HFF-Myc (cell line): ENCODE data around the gene MCIDAS.

Source experiments
- DNase-seq: peaks from one replicate; pipeline ENCODE4 v3.0.0-alpha.2; 2011; ENCODE audit warnings: low read depth; ENCODE audit errors: extremely low read depth
- H3K4me3 ChIP-seq: replicated peaks from 2 replicates; pipeline ENCODE4 v1.5.1; 2011; ENCODE audit warnings: low read depth, mild to moderate bottlenecking, control low read depth, low read length
- TF ChIP-seq, protein P1 (sequence below): IDR thresholded peaks from 2 replicates; pipeline ENCODE4 v1.5.1; 2012; ENCODE audit warnings: mild to moderate bottlenecking, low read depth, low read length, control low read depth; ENCODE audit errors: missing control alignments

MCIDAS gene

DNA sequence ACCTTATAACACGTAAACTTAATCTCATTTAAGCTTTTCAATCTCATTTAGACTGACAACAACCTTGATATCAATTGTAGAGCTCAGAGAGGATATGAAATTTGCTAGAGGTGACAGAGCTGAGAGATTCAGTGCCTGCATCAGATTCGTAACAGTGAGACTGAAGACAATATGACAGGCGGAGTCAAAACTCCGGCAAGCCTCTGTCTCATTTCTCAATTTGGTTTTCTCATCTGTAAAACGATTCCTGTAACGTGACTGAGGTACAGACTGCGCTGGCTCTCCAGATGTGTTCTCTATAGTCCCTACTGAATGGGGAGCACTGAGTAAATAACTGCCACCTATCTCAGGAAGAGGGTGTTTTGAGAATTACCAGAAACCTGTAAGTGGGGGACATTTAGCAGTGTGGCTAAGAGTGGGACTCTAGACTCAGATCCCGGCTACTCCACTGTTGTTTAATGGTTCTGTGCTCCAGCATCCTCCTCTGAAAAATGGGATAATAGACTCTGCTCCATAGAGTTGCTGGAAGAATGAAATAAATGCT is 3.0 kb upstream of the MCIDAS start:
- TF ChIP-seq, protein P1, sequence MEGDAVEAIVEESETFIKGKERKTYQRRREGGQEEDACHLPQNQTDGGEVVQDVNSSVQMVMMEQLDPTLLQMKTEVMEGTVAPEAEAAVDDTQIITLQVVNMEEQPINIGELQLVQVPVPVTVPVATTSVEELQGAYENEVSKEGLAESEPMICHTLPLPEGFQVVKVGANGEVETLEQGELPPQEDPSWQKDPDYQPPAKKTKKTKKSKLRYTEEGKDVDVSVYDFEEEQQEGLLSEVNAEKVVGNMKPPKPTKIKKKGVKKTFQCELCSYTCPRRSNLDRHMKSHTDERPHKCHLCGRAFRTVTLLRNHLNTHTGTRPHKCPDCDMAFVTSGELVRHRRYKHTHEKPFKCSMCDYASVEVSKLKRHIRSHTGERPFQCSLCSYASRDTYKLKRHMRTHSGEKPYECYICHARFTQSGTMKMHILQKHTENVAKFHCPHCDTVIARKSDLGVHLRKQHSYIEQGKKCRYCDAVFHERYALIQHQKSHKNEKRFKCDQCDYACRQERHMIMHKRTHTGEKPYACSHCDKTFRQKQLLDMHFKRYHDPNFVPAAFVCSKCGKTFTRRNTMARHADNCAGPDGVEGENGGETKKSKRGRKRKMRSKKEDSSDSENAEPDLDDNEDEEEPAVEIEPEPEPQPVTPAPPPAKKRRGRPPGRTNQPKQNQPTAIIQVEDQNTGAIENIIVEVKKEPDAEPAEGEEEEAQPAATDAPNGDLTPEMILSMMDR = no peak

DNA sequence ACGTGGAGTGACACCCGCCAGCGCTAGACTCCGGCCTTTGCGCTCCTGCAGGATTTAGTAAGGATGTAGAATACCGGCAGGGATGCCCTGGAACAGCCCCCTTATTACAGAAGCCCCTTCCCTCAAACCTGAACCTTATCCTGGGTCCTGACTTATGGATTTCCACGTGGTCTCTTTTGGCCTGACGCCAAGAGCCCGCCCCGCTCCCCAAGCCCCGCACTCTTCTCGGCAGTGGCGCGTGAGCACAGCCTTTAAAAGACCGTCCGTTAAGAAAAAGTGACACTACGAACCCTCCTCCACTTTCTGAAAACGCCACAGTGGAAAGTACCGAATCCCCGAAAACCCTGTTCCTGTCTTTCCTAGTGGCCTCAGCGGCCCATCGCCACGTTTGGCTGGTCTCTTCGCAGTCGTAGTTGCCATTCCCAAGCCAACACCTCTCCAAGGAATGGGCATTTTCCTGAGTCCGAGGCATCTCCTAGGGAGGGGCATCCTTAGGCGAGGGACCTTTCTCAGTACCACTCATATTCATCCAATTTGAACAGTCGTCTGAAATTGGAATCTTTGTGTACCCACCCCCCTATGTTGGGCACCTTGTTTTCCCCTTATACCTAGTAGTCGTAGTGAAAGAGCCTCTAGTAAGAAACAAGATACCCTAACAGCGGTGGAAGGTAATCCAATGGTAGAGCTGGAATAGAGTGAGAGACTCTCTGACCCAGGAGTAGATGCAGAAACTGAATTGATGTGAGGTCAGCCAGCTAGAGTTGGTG is 732 bp upstream of the MCIDAS start:
- DNase-seq = no peak
- TF ChIP-seq, protein P1 = no peak

More for the DNA sequence above, 3.0 kb upstream of the MCIDAS start:
- DNase-seq = no peak
- H3K4me3 ChIP-seq = no peak overlapping the region

DNA sequence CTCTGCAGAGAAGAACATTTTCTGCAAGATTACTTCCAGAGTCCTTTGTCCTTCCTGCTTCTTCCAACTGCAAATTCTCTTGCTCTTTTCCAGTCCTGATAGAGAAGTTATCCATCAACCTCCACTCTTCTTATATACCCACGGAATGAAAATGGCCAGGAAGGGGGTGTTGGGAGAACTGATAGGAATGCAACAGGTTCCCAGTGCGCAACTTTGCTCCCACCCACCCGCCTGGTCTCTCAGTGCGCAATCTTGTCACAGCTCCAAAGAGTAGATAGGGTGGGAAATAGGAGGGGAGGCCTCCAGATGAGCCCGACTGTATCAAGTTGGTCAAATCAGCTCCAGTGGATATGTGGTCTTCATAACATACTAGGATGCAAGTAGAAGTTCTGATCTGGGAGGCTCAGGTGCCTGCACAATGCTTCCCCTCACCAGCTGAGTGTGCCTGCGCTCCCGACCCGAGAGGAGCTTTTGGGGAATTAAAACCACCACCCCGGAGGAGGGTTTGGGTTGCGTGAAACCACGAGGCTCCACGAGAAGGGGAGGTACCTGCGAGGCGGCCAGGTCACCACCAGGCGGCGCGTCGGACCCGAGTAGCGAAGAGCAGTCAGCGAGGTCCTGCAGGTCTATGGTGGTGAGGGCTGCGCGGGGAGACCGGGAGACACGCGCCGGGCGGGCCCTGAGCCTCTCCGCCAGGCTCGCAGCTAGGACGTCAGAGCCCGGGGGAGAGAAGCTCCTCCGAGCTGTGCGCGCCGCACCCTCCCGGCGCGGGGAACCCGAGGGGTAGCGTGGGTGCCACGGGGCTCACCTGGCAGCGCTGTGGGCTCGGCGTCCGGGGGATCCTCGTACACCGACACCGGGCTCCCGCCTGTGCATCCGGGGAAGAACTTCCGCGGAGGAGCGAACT is 835 bp downstream of the MCIDAS start:
- peak overlapping the region; percentile 32 for H3K4me3 ChIP-seq
- TF ChIP-seq, protein P1 = peak; percentile 84
- DNase-seq = no peak

More for the DNA sequence above, 732 bp upstream of the MCIDAS start:
- H3K4me3 ChIP-seq = peak overlapping the region; percentile 32

DNA sequence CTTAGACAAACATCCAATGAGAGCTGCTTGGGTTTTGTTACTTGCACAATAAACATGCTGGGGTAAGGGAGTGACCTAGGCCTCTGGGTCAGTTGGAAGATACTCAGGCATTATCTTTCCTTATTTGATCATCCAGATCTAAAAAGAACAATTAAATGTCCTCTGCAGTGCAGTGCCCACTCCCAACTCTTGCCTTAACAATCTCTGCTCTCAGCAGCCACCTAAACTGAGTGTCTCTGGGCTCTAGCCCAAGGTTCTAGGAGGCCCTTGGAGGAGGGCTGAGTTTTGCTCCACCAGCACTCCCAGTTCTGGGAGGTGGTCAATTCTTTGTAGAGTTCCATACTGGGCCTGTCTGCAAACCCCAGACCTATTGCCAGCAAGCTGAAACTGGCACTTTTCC is 1.8 kb downstream of the MCIDAS start:
- no peak overlapping the region for H3K4me3 ChIP-seq
- DNase-seq = no peak
- TF ChIP-seq, protein P1 = no peak

DNA sequence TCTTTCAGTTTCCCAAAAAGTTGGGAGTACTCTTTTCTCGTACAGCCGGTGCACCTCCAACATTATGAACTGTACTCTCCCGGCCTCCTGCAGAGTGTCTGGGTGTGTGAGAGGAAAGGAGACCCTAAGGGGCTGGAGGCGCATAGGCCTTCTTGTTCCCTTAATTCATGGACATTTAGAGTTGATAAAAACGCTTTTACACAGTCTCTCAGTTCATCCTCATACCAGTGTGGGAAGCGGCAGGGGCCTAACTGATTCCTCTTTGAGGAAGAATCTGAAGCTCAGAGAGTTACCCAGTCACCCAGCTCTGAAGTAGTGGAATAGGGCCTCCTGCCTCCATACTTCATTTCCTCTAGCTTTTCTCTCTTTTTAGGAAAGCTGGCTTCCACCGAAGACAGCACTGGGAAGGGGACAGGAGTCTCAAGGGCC is 3.3 kb downstream of the MCIDAS start:
- no peak overlapping the region for H3K4me3 ChIP-seq
- TF ChIP-seq, protein P1 = no peak
- DNase-seq = no peak

DNA sequence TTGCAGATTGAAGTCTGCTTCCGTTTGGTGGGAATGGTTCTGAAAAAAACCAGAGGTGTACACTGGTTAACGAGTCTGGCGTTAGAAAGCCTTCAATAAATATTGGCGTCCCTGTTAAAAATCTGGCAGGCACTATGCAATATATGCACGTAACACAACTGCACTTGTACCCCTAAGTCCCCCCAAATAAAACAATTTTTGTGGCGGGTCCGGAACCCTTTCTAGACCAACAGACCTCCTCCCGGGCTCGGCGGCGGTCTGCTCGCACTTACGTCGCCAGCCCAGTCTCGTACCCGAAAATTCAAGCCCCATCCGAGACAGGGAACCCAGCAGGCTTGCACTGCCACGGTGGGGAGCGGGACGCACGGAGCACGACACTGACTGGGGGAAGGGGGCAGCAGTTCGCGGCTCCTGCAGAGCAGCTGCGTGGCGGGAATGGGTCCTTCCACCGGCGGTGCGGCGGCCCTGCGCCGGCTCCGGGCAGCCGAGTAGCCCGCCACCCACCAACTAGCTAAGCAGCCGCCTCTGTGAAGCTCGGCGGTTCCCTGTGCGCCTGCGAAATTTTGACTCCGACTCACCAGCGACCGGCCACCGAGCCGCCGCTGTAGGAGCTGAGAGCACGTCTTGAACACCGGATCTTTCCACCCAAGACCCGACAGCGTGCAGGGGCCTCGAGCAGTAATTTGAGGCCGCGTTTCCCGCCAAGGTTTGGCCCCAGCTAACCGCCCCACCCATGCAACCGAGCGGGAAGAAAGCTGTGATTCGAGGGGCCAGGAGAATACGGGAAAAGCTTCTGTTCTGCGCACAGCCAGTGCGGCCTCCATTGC is 3.9 kb downstream of the MCIDAS start:
- DNase-seq = no peak
- TF ChIP-seq, protein P1 = no peak
- no peak overlapping the region for H3K4me3 ChIP-seq
